HAP-1 (cell line): ENCODE measurements around the gene FAM131A.

Experiments used
- DNase-seq, 2 experiments: peaks; one replicate each; pipeline ENCODE4 v3.0.0-alpha.2; 2016 to 2020; ENCODE audit warnings: low spot score in 2 of 2
- H3K27me3 ChIP-seq: fragments of 250-450 bp; sonication (Bioruptor Pico); 2 replicates; pipeline ENCODE4 v1.5.1; 2020; ENCODE audit warnings: low read depth, mild to moderate bottlenecking, moderate library complexity
- H3K36me3 ChIP-seq: fragments of 250-450 bp; sonication (Bioruptor Pico); replicated peaks from 2 replicates; pipeline ENCODE4 v1.5.1; 2020; ENCODE audit warnings: mild to moderate bottlenecking
- H3K4me1 ChIP-seq: fragments of 250-450 bp; sonication (Bioruptor Pico); 2 replicates; pipeline ENCODE4 v1.5.1; 2020; ENCODE audit warnings: mild to moderate bottlenecking
- H3K4me3 ChIP-seq: fragments of 250-450 bp; sonication (Bioruptor Pico); 2 replicates; pipeline ENCODE4 v1.5.1; 2020; ENCODE audit warnings: mild to moderate bottlenecking, moderate library complexity
- H3K9me3 ChIP-seq: fragments of 250-450 bp; sonication (Bioruptor Pico); 2 replicates; pipeline ENCODE4 v1.5.1; 2020; ENCODE audit warnings: mild to moderate bottlenecking, moderate library complexity
- in situ Hi-C: fragments of 300-500 bp; cut with MboI; formaldehyde crosslinking; loops from 3 replicates; pipeline ENCODE4 v1.14.3; 2020; ENCODE audit warnings: low sequenced_read_pairs, inconsistent platforms, mixed read lengths

FAM131A gene

DNA sequence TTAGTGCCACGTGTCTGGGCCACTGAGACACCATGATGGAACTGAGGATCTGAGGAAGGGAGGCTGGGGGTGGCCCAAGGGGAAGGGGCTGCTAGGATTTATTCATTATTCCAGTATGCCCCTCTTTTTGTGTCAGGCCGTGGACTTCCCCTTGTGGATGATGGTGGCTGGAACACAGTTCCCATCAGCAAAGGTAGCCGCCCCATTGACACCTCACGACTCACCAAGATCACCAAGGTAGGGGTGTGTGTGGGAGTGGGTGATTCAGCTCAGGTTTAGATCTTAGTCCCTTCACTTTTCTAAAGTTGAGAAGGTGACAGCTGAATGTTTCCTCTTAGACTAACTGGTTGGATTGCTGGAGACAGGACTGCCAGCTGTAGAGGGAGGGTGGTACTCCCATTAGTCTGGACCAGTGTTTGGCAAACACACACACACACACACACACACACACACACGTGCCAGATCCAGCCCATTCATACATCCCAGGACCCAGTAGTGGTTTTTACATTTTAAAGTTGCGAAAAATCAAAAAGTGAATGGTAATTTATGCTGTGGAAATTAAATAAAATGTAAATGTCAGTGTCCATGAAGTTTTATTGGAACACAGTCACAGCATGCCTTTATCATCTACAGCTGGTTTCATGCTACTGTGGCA, 11.6 kb upstream of the FAM131A start:
- Histone ChIP-seq H3K4me1 (no peaks in the 10 kb centered on the region), H3K36me3 (peaks cover 100% of the 10 kb centered on the region), H3K27me3 (no peaks in the 10 kb centered on the region), H3K9me3 (no peaks in the 10 kb centered on the region), H3K4me3 (no peak overlapping the region)
- in situ Hi-C loops = no loop called here
- no peak for DNase-seq

DNA sequence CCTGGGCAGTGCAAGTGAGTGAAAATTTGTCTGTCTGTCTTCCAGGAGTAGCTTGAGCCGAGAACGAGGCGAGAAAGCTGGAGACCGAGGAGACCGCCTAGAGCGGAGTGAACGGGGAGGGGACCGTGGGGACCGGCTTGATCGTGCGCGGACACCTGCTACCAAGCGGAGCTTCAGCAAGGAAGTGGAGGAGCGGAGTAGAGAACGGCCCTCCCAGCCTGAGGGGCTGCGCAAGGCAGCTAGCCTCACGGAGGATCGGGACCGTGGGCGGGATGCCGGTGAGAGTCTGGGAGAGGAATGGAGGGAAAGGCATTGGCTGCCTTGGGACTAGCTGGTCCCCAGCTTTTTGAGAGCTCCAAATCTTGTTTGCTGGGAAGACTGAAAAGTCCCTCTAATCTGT, 10.2 kb upstream of the FAM131A start:
- no peak for DNase-seq
- Histone ChIP-seq H3K27me3 (no peaks in the 10 kb centered on the region), H3K9me3 (no peaks in the 10 kb centered on the region), H3K4me1 (no peaks in the 10 kb centered on the region), H3K36me3 (peaks cover 100% of the 10 kb centered on the region), H3K4me3 (no peak overlapping the region)
- in situ Hi-C loops = no loop called here

GRCh38 chr3:184328516-184328915, 8.9 kb upstream of the FAM131A start:
- H3K4me1 ChIP-seq = no peaks in the 10 kb centered on the region
- H3K36me3 ChIP-seq = peaks cover 100% of the 10 kb centered on the region
- no peak overlapping the region for H3K4me3 ChIP-seq
- in situ Hi-C loops = no loop called here
- H3K9me3 ChIP-seq = no peaks in the 10 kb centered on the region
- no peak for DNase-seq
- no peaks in the 10 kb centered on the region for H3K27me3 ChIP-seq

DNA sequence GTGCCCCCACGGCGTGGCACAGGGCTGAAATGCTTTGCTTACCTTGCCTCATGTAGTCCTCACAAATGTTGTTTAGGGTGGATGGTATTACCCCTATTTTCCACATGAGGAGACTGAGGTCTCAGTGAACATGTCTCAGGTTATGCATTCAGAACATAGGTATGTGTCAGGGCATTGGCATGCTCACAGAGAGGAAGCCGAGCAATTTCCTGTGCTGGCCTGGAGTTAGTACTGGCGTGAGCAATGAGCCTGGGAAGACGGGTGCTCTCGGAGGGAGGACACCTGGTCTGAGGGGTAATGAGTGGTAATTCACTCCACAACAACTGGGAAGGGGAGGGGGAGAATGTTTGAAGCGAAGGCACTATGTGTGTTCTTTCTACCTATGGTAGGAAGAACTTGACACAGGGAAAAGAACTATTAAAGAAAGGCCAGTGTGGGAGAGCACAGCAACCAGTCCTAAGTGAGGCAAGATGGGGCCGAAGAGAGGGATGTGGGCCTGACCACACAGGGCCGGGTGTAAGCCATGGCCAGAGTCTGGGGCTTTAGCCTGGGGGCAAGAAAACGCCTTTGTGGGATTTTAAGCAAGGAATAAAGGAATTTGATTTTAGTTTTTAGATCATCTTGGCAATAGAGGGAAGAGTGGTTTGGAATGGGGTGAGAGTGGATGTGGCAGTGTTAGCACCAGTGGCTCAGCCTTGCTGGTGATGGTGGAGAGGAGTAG, 4.9 kb upstream of the FAM131A start:
- H3K27me3 ChIP-seq = no peaks in the 10 kb centered on the region
- in situ Hi-C loops = no loop called here
- no peaks in the 10 kb centered on the region for H3K9me3 ChIP-seq
- H3K4me3 ChIP-seq = no peak overlapping the region
- H3K36me3 ChIP-seq = peaks cover 84% of the 10 kb centered on the region
- no peak for DNase-seq
- H3K4me1 ChIP-seq = no peaks in the 10 kb centered on the region

DNA sequence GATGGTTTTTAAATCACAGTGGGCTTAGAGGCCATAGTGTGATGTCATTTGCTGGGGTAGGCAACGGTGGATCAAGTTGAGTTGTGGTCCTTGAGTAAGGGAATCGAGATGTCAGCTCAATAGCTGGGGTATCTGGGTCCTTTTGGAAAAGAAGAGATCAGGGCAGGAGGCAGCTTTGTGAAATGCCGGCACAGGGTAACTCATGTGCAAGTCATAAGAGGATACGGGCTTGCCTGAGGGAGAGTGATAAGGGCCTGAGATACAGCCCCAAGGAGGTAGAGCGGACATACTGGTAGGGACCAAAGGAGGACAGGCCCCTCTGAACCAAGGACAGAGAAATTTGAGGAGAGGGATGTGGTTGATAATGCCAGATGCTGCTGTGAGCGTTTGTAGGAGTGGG, 4.2 kb upstream of the FAM131A start:
- Histone ChIP-seq H3K9me3 (no peaks in the 10 kb centered on the region), H3K27me3 (no peaks in the 10 kb centered on the region), H3K4me3 (no peak overlapping the region), H3K4me1 (no peaks in the 10 kb centered on the region), H3K36me3 (peaks cover 78% of the 10 kb centered on the region)
- no peak for DNase-seq
- in situ Hi-C loops = no loop called here

GRCh38 chr3:184333700-184334099, 3.7 kb upstream of the FAM131A start:
- no peaks in the 10 kb centered on the region for H3K4me1 ChIP-seq
- H3K9me3 ChIP-seq = no peaks in the 10 kb centered on the region
- DNase-seq = no peak
- no peaks in the 10 kb centered on the region for H3K27me3 ChIP-seq
- in situ Hi-C loops = no loop called here
- H3K36me3 ChIP-seq = peaks cover 73% of the 10 kb centered on the region
- H3K4me3 ChIP-seq = no peak overlapping the region

DNA sequence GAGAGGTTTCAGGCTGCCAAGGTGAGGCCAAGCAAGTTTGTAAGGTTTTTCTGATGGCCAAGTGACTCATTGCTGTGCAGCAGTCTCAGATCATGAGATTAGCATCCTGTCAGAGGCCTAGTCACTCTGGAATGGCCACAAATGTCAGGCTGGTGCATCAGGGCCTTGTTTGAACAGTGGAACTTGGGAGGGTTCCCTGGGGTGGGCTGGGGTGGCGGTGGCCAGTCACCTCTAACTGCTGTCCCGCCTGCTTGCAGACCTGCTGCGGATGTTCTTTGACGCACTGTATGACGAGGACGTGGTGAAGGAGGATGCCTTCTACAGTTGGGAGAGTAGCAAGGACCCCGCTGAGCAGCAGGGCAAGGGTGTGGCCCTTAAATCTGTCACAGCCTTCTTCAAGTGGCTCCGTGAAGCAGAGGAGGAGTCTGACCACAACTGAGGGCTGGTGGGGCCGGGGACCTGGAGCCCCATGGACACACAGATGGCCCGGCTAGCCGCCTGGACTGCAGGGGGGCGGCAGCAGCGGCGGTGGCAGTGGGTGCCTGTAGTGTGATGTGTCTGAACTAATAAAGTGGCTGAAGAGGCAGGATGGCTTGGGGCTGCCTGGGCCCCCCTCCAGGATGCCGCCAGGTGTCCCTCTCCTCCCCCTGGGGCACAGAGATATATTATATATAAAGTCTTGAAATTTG, 2.8 kb upstream of the FAM131A start:
- H3K4me1 ChIP-seq = no peaks in the 10 kb centered on the region
- no peaks in the 10 kb centered on the region for H3K9me3 ChIP-seq
- DNase-seq = no peak
- in situ Hi-C loops = no loop called here
- no peak overlapping the region for H3K4me3 ChIP-seq
- H3K36me3 ChIP-seq = peaks cover 63% of the 10 kb centered on the region
- H3K27me3 ChIP-seq = no peaks in the 10 kb centered on the region

- H3K4me1 ChIP-seq = no peaks in the 10 kb centered on the region
- no peak overlapping the region for H3K4me3 ChIP-seq
- H3K27me3 ChIP-seq = no peaks in the 10 kb centered on the region
- in situ Hi-C loops = no loop called here
- DNase-seq = no peak
- H3K9me3 ChIP-seq = no peaks in the 10 kb centered on the region
- peaks cover 57% of the 10 kb centered on the region for H3K36me3 ChIP-seq
These were observed 2.1 kb upstream of the FAM131A start for GRCh38 chr3:184335291-184335660.

GRCh38 chr3:184335661-184336546, 1.5 kb upstream of the FAM131A start:
- Histone ChIP-seq H3K4me3 (no peak overlapping the region), H3K4me1 (no peaks in the 10 kb centered on the region)

GRCh38 chr3:184336547-184337398, 627 bp upstream of the FAM131A start:
- no peak overlapping the region for H3K4me3 ChIP-seq
- no peaks in the 10 kb centered on the region for H3K4me1 ChIP-seq
- in situ Hi-C loops = no loop called here
- H3K9me3 ChIP-seq = no peaks in the 10 kb centered on the region
- H3K27me3 ChIP-seq = no peaks in the 10 kb centered on the region
- H3K36me3 ChIP-seq = peaks cover 42% of the 10 kb centered on the region
- DNase-seq = no peak

More at GRCh38 chr3:184335661-184336546, 1.5 kb upstream of the FAM131A start:
- no peak for DNase-seq
- Histone ChIP-seq H3K9me3 (no peaks in the 10 kb centered on the region), H3K36me3 (peaks cover 51% of the 10 kb centered on the region), H3K27me3 (no peaks in the 10 kb centered on the region)
- in situ Hi-C loops = no loop called here

DNA sequence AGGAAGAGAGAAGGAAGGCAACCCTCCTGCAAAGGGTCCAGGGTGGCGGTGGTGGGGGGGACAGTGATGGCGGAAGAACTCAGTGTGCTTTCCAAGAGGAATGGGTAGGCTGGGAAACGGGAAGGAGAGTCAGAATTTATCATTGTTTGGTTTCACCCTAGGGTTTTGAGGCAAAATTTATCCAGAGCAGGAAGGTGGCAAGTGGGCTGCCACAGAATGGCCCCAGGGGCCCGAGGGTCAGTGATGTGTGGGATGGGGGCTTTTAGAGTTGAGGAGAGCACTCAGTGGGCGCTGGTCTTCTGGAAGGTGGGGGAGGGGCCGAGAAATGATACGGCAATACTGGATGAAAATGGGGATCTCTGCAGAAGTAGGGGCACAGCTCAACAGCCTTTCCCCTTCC, 581 bp downstream of the FAM131A start:
- no peaks in the 10 kb centered on the region for H3K27me3 ChIP-seq
- H3K36me3 ChIP-seq = peaks cover 30% of the 10 kb centered on the region
- H3K4me1 ChIP-seq = no peaks in the 10 kb centered on the region
- no peak overlapping the region for H3K4me3 ChIP-seq
- in situ Hi-C loops = no loop called here
- no peak for DNase-seq
- no peaks in the 10 kb centered on the region for H3K9me3 ChIP-seq

DNA sequence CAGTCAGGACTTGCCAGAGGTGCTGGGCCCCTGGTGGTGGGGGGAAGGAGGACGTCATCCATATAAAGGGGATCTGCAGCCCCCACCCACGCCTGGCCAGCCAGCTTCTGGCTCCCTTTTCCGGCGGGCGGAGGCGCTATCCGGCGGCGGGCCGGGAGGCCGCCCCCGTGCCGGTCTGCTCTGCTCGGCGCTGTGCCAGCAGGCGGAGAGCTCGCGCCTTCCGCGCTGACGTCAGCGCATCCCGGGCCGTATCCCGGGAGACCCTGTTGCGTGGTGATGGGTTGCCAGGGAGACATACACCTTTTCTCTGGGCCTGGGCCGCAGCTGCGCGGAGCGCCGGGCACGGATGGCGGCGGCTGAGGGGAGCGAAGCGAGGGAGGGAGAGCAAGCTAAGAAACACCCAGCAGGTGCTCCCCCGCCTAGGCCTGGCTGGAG, 1.1 kb downstream of the FAM131A start:
- no peaks in the 10 kb centered on the region for H3K4me1 ChIP-seq
- no peak overlapping the region for H3K4me3 ChIP-seq
- DNase-seq = no peak
- peaks cover 24% of the 10 kb centered on the region for H3K36me3 ChIP-seq
- no peaks in the 10 kb centered on the region for H3K27me3 ChIP-seq
- in situ Hi-C loops = no loop called here
- no peaks in the 10 kb centered on the region for H3K9me3 ChIP-seq

- H3K27me3 ChIP-seq = no peaks in the 10 kb centered on the region
- DNase-seq = no peak
- peaks cover 20% of the 10 kb centered on the region for H3K36me3 ChIP-seq
- no peaks in the 10 kb centered on the region for H3K4me1 ChIP-seq
- in situ Hi-C loops = no loop called here
- H3K9me3 ChIP-seq = no peaks in the 10 kb centered on the region
- no peak overlapping the region for H3K4me3 ChIP-seq
These were observed 1.6 kb downstream of the FAM131A start for GRCh38 chr3:184339001-184339400.
